IPS-18a (cell line): Measurements from ENCODE around the gene LNPK.
"Not testable (repeated sequence)": the region's sequence is repeated elsewhere in the genome, so short reads cannot be mapped to it uniquely, and the experiment has no call there.

Experiments
- H3K27ac ChIP-seq: one replicate; pipeline ENCODE4 v1.5.1; 2013; ENCODE audit warnings: low read length
- H3K27me3 ChIP-seq: one replicate; pipeline ENCODE4 v1.6.1; 2013; ENCODE audit warnings: mild to moderate bottlenecking, low read length; ENCODE audit not compliant: control insufficient read depth, insufficient read depth
- H3K36me3 ChIP-seq: one replicate; pipeline ENCODE4 v1.6.1; 2013; ENCODE audit warnings: low read depth, low read length; ENCODE audit not compliant: control insufficient read depth
- H3K4me1 ChIP-seq: one replicate; pipeline ENCODE4 v1.6.1; 2013; ENCODE audit warnings: low read depth, low read length; ENCODE audit not compliant: control insufficient read depth
- H3K4me3 ChIP-seq: one replicate; pipeline ENCODE4 v1.5.1; 2013; ENCODE audit warnings: low read length
- H3K9ac ChIP-seq: one replicate; pipeline ENCODE4 v1.6.1; 2013; ENCODE audit warnings: mild to moderate bottlenecking, low read length, moderate library complexity
- H3K9me3 ChIP-seq: one replicate; pipeline ENCODE4 v1.6.1; 2013; ENCODE audit warnings: low read depth, low read length; ENCODE audit not compliant: control insufficient read depth

The LNPK gene

GRCh38 chr2:175965773-175966172, 36.3 kb downstream of the LNPK start:
- Histone ChIP-seq H3K4me3 (no peak overlapping the region), H3K9ac (no peak overlapping the region), H3K27ac (no peak overlapping the region), H3K36me3 (no peaks in the 10 kb centered on the region), H3K4me1 (no peaks in the 10 kb centered on the region), H3K27me3 (no peaks in the 10 kb centered on the region), H3K9me3 (no peaks in the 10 kb centered on the region)

GRCh38 chr2:175964195-175964594, 37.9 kb downstream of the LNPK start:
- Histone ChIP-seq H3K9me3 (no peaks in the 10 kb centered on the region), H3K27me3 (no peaks in the 10 kb centered on the region), H3K27ac (no peak overlapping the region), H3K36me3 (no peaks in the 10 kb centered on the region), H3K4me3 (no peak overlapping the region), H3K9ac (no peak overlapping the region), H3K4me1 (no peaks in the 10 kb centered on the region)

- not testable (repeated sequence) for H3K36me3 ChIP-seq, H3K4me3 ChIP-seq, H3K27ac ChIP-seq, H3K9me3 ChIP-seq, H3K4me1 ChIP-seq, H3K9ac ChIP-seq, H3K27me3 ChIP-seq
Measured at GRCh38 chr2:175963171-175963570, 38.9 kb downstream of the LNPK start.

GRCh38 chr2:175957845-175958244, 44.2 kb downstream of the LNPK start:
- H3K4me3 ChIP-seq: no peak overlapping the region
- H3K4me1 ChIP-seq: no peaks in the 10 kb centered on the region
- no peaks in the 10 kb centered on the region for H3K27me3 ChIP-seq
- H3K36me3 ChIP-seq: no peaks in the 10 kb centered on the region
- no peaks in the 10 kb centered on the region for H3K9me3 ChIP-seq
- H3K9ac ChIP-seq: no peak overlapping the region
- no peak overlapping the region for H3K27ac ChIP-seq

GRCh38 chr2:175955136-175955535, 46.9 kb downstream of the LNPK start:
- Histone ChIP-seq H3K4me1 (no peaks in the 10 kb centered on the region), H3K9ac (no peak overlapping the region), H3K9me3 (no peaks in the 10 kb centered on the region), H3K27ac (no peak overlapping the region), H3K27me3 (no peaks in the 10 kb centered on the region), H3K36me3 (no peaks in the 10 kb centered on the region), H3K4me3 (no peak overlapping the region)

- H3K9ac ChIP-seq: no peak overlapping the region
- H3K4me1 ChIP-seq: no peaks in the 10 kb centered on the region
Measured at GRCh38 chr2:175950512-175950911, 51.6 kb downstream of the LNPK start.

GRCh38 chr2:175948191-175948590, 53.9 kb downstream of the LNPK start:
- no peak overlapping the region for H3K9ac ChIP-seq
- no peak overlapping the region for H3K27ac ChIP-seq
- no peaks in the 10 kb centered on the region for H3K4me1 ChIP-seq
- no peaks in the 10 kb centered on the region for H3K9me3 ChIP-seq
- no peaks in the 10 kb centered on the region for H3K27me3 ChIP-seq
- no peak overlapping the region for H3K4me3 ChIP-seq
- no peaks in the 10 kb centered on the region for H3K36me3 ChIP-seq

More at GRCh38 chr2:175950512-175950911, 51.6 kb downstream of the LNPK start:
- Histone ChIP-seq H3K27me3 (no peaks in the 10 kb centered on the region), H3K4me3 (no peak overlapping the region), H3K9me3 (no peaks in the 10 kb centered on the region), H3K27ac (no peak overlapping the region), H3K36me3 (no peaks in the 10 kb centered on the region)

GRCh38 chr2:175947073-175947472, 55.0 kb downstream of the LNPK start:
- H3K9me3 ChIP-seq: no peaks in the 10 kb centered on the region
- H3K27ac ChIP-seq: no peak overlapping the region
- no peaks in the 10 kb centered on the region for H3K27me3 ChIP-seq
- no peaks in the 10 kb centered on the region for H3K4me1 ChIP-seq
- H3K36me3 ChIP-seq: no peaks in the 10 kb centered on the region
- H3K4me3 ChIP-seq: no peak overlapping the region
- no peak overlapping the region for H3K9ac ChIP-seq

- H3K9ac ChIP-seq: no peak overlapping the region
- H3K27me3 ChIP-seq: no peaks in the 10 kb centered on the region
- H3K27ac ChIP-seq: no peak overlapping the region
- no peaks in the 10 kb centered on the region for H3K4me1 ChIP-seq
- no peak overlapping the region for H3K4me3 ChIP-seq
- no peaks in the 10 kb centered on the region for H3K9me3 ChIP-seq
- no peaks in the 10 kb centered on the region for H3K36me3 ChIP-seq
Measured at GRCh38 chr2:175941699-175942098, 60.4 kb downstream of the LNPK start.

- H3K27me3 ChIP-seq: no peaks in the 10 kb centered on the region
- no peaks in the 10 kb centered on the region for H3K9me3 ChIP-seq
- H3K4me3 ChIP-seq: no peak overlapping the region
- no peak overlapping the region for H3K9ac ChIP-seq
- H3K4me1 ChIP-seq: no peaks in the 10 kb centered on the region
- H3K27ac ChIP-seq: no peak overlapping the region
- H3K36me3 ChIP-seq: no peaks in the 10 kb centered on the region
Measured at GRCh38 chr2:175937216-175937615, 64.9 kb downstream of the LNPK start.

- Histone ChIP-seq H3K27ac (no peak overlapping the region), H3K9ac (no peak overlapping the region), H3K27me3 (no peaks in the 10 kb centered on the region), H3K36me3 (no peaks in the 10 kb centered on the region), H3K4me3 (no peak overlapping the region), H3K4me1 (no peaks in the 10 kb centered on the region), H3K9me3 (no peaks in the 10 kb centered on the region)
Measured at GRCh38 chr2:175935289-175936181, 66.5 kb downstream of the LNPK start.

- H3K9me3 ChIP-seq: no peaks in the 10 kb centered on the region
- peaks cover 4% of the 10 kb centered on the region for H3K36me3 ChIP-seq
- no peak overlapping the region for H3K27ac ChIP-seq
- no peaks in the 10 kb centered on the region for H3K4me1 ChIP-seq
- H3K27me3 ChIP-seq: no peaks in the 10 kb centered on the region
- H3K9ac ChIP-seq: no peak overlapping the region
- H3K4me3 ChIP-seq: no peak overlapping the region
Measured at GRCh38 chr2:175932675-175933074, 69.4 kb downstream of the LNPK start.
